LNCaP clone FGC (cell line): ENCODE data around the gene TRPT1.

Source experiments
- DNase-seq: peaks from one replicate; pipeline ENCODE4 v3.0.0-alpha.2; 2011; ENCODE audit warnings: low read depth
- H3K4me3 ChIP-seq: 2 replicates; pipeline ENCODE4 v1.5.1; 2011; ENCODE audit warnings: mild to moderate bottlenecking, low read depth, low read length, control low read depth
- TF ChIP-seq, protein P1 (sequence below): IDR thresholded peaks from 2 replicates; pipeline ENCODE4 v1.5.1; 2012; ENCODE audit warnings: mild to moderate bottlenecking; ENCODE audit not compliant: control insufficient read depth, insufficient read depth; ENCODE audit errors: extremely low read depth

Gene TRPT1

DNA sequence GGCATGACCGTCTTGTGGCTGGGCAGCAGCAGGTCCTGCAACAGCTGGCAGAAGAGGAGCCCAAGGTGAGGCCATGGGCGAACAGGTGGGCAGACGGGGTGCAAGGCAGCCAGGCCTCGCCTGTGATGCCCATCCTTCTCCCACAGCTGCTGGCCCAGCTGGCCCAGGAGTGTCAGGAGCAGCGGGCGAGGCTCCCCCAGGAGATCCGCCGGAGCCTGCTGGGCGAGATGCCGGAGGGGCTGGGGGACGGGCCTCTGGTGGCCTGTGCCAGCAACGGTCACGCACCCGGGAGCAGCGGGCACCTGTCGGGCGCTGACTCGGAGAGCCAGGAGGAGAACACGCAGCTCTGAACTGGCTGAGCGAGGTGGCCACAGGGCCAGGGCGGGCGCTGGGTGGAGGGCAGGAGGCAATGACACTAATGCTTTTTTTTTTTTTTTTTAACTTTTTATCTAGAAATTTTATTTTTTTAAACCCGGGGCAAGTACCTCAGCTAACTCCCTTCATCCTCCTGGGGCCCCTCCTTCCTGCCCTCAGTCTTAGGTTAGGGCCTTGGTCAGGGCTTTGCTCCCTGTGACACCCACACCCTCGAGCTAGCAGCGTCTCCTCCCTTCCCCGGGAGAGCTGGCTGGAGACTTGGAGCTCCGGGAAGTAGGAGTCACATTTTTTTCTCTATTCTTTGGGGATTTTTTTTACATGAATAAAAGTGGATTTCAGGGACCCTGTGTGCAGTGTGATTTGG, 41.4 kb upstream of the TRPT1 start:
- DNase-seq, result no peak
- TF ChIP-seq, protein P1, sequence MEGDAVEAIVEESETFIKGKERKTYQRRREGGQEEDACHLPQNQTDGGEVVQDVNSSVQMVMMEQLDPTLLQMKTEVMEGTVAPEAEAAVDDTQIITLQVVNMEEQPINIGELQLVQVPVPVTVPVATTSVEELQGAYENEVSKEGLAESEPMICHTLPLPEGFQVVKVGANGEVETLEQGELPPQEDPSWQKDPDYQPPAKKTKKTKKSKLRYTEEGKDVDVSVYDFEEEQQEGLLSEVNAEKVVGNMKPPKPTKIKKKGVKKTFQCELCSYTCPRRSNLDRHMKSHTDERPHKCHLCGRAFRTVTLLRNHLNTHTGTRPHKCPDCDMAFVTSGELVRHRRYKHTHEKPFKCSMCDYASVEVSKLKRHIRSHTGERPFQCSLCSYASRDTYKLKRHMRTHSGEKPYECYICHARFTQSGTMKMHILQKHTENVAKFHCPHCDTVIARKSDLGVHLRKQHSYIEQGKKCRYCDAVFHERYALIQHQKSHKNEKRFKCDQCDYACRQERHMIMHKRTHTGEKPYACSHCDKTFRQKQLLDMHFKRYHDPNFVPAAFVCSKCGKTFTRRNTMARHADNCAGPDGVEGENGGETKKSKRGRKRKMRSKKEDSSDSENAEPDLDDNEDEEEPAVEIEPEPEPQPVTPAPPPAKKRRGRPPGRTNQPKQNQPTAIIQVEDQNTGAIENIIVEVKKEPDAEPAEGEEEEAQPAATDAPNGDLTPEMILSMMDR, result no peak
- H3K4me3 ChIP-seq, result no peak overlapping the region

- no peak overlapping the region for H3K4me3 ChIP-seq
- TF ChIP-seq, protein P1, result no peak
- DNase-seq, result no peak
Observed at GRCh38 chr11:64266339-64266738, 40.4 kb upstream of the TRPT1 start.

DNA sequence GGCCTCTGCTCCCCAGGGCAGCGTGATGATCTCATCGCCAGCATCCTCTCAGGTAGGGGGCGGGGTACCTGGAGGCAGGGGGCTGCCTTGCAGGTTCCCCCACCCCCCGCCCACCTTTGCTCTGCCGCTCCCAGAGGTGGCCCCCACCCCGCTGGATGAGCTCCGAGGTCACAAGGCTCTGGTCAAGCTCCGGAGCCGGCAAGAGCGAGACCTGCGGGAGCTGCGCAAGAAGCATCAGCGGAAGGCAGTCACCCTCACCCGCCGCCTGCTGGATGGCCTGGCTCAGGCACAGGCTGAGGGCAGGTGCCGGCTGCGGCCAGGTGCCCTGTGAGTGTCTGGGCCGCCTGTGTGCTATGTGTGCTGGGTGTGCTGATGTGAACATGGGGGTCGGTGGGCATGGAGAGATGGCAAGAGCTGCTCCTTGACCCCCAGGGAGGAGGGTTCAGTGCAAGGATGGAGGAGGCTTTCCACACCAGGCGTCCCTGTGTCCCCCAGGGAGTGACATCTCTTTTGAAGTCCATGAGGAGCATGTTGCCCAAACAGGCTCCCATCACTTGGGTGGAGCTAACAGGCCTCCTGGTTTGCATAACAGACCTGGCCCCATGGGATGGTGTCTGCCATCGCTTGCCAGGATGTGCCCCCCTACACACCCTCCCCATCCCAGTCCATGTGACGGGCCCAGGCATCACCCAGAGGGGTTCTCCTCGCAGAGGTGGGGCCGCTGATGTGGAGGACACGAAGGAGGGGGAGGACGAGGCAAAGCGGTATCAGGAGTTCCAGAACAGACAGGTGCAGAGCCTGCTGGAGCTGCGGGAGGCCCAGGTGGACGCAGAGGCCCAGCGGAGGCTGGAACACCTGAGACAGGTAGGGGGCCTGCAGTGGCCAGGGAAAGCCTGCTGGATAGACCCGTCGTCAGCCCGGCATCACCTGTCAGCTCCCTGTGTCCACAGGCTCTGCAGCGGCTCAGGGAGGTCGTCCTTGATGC, 39.5 kb upstream of the TRPT1 start:
- DNase-seq, result no peak
- H3K4me3 ChIP-seq, result no peak overlapping the region
- TF ChIP-seq, protein P1, result no peak

- H3K4me3 ChIP-seq, result no peak overlapping the region
- TF ChIP-seq, protein P1, result no peak
- no peak for DNase-seq
Observed at GRCh38 chr11:64264371-64264852, 38.4 kb upstream of the TRPT1 start.

- DNase-seq, result no peak
- no peak overlapping the region for H3K4me3 ChIP-seq
- TF ChIP-seq, protein P1, result no peak
Observed at GRCh38 chr11:64263947-64264317, 37.9 kb upstream of the TRPT1 start.

DNA sequence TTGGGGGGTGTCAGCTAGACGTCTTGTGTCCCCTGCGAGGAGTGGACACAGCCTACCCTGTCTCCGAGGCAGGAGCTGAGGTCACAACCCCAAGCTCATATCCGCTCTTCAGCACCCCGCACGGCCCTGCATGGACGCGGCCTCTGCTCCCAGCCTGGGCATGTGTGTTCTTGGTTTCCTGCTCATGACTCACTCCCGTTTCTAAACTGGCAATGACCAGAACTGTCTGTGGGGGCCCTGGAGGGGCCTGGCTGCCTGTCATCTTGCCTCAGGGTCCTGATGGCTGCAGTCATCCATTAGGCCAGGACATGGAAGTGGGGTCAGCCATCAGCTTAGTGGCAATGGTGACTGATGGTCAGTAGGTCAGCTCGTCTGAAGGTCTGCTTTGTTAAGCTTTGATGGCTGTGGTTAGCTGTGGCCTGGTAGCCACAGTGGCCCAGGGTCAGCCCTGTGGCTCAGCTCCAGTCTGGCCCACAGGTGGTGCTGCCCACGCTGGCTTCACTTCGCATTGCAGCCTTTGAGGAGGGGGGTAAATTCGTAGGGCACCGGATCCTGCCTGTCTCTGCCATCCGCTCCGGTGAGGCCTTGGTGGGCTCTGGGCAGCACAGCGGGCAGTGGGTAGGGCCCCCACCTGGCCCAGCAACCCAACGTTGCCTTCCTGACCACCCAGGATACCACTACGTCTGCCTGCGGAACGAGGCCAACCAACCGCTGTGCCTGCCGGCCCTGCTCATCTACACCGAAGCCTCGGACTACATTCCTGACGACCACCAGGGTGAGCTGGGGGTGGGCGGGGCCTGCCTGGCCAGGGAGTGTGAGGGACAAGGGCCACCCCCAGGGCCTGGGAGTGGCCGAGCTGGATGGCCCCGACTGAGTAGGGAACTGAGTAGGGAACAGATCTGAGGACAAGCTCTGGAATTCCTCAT, 37.3 kb upstream of the TRPT1 start:
- H3K4me3 ChIP-seq, result no peak overlapping the region
- DNase-seq, result no peak
- TF ChIP-seq, protein P1, result no peak
